Femur (tissue), 1 donor: ENCODE results near the gene SAMSN1.
"Not testable (repeated sequence)": the region's sequence is repeated elsewhere in the genome, so short reads cannot be mapped to it uniquely, and the experiment has no call there.

Experiments
- DNase-seq: peaks from one replicate; pipeline ENCODE4 v3.0.0-alpha.2; 2017

The SAMSN1 gene

GRCh38 chr21:14562959-14563358 lies 16.8 kb upstream of the SAMSN1 start:
- no peak for DNase-seq

- no peak for DNase-seq
Measured at GRCh38 chr21:14560555-14560954, 14.4 kb upstream of the SAMSN1 start.

GRCh38 chr21:14560139-14560538 lies 14.0 kb upstream of the SAMSN1 start:
- DNase-seq: no peak

- no peak for DNase-seq
Measured at GRCh38 chr21:14559102-14559501, 13.0 kb upstream of the SAMSN1 start.

GRCh38 chr21:14557413-14557812 lies 11.3 kb upstream of the SAMSN1 start:
- no peak for DNase-seq

GRCh38 chr21:14554948-14555347 lies 8.8 kb upstream of the SAMSN1 start:
- no peak for DNase-seq

- no peak for DNase-seq
Measured at GRCh38 chr21:14553422-14553821, 7.3 kb upstream of the SAMSN1 start.

- no peak for DNase-seq
Measured at GRCh38 chr21:14551741-14552140, 5.6 kb upstream of the SAMSN1 start.

- DNase-seq: no peak
Measured at GRCh38 chr21:14550135-14550534, 4.0 kb upstream of the SAMSN1 start.

- DNase-seq: no peak
Measured at GRCh38 chr21:14548779-14549178, 2.7 kb upstream of the SAMSN1 start.

GRCh38 chr21:14547834-14548513 lies 1.9 kb upstream of the SAMSN1 start:
- DNase-seq: no peak

- not testable (repeated sequence) for DNase-seq
Measured at GRCh38 chr21:14546719-14547118, 604 bp upstream of the SAMSN1 start.

- no peak for DNase-seq
Measured at GRCh38 chr21:14543983-14544382, 2.1 kb downstream of the SAMSN1 start.

GRCh38 chr21:14542638-14543037 lies 3.5 kb downstream of the SAMSN1 start:
- DNase-seq: no peak

- no peak for DNase-seq
Measured at GRCh38 chr21:14541841-14542490, 4.1 kb downstream of the SAMSN1 start.

- no peak for DNase-seq
Measured at GRCh38 chr21:14538483-14538882, 7.6 kb downstream of the SAMSN1 start.

- DNase-seq: no peak
Measured at GRCh38 chr21:14536929-14537328, 9.2 kb downstream of the SAMSN1 start.

GRCh38 chr21:14535702-14536101 lies 10.4 kb downstream of the SAMSN1 start:
- no peak for DNase-seq

GRCh38 chr21:14533499-14534428 lies 12.4 kb downstream of the SAMSN1 start:
- DNase-seq: no peak

GRCh38 chr21:14531757-14532316 lies 14.3 kb downstream of the SAMSN1 start:
- no peak for DNase-seq

GRCh38 chr21:14530592-14530991 lies 15.5 kb downstream of the SAMSN1 start:
- DNase-seq: no peak

- no peak for DNase-seq
Measured at GRCh38 chr21:14528815-14529214, 17.3 kb downstream of the SAMSN1 start.
